IMR-90 (cell line): ENCODE data around the gene TRABD2A. TPM values are rescaled to one million over a fixed set of nuclear protein-coding genes. Genes with fewer than 3 reads are reported as not detected.

ENCODE experiments used
- ATAC-seq: fragments of 200-7000 bp; cut with Tn5 transposase; 2 replicates; pipeline ENCODE4 v1.9.1; 2020; ENCODE audit warnings: low read depth, mild to moderate bottlenecking, moderate library complexity
- BruUV-seq: library from RNA; stranded (reverse); fragments of 400-500 nt; replicated peaks from 2 replicates; lab custom pipeline; 2021; lab: Mats Ljungman, UMichigan
- CTCF ChIA-PET: fragments of 300-600 bp; formaldehyde crosslinking; extraction: SDS; loops from one replicate; lab custom pipeline; 2021; ENCODE audit warnings: antibody characterized with exemption; lab: Yijun Ruan, JAX
- POLR2A ChIA-PET: fragments of 300-600 bp; sonication (Branson Sonifier 250); formaldehyde crosslinking; loops from one replicate; lab custom pipeline; 2022; ENCODE audit warnings: antibody characterized with exemption; ENCODE audit not compliant: unreplicated experiment; lab: Charles Lee
- DNase-seq: peaks from one replicate; pipeline ENCODE4 v3.0.0; 2013
- H2AFZ ChIP-seq: replicated peaks from 2 replicates; pipeline ENCODE3; 2013; ENCODE audit warnings: low read length, mild to moderate bottlenecking; ENCODE audit not compliant: poor library complexity
- H2AK5ac ChIP-seq: 2 replicates; pipeline ENCODE4 v1.6.1; 2013; ENCODE audit warnings: low read depth, low read length, inconsistent platforms
- H2AK9ac ChIP-seq: replicated peaks from 2 replicates; pipeline ENCODE3; 2013; ENCODE audit warnings: mild to moderate bottlenecking, low read depth, low read length, moderate library complexity; ENCODE audit not compliant: poor library complexity
- H2BK120ac ChIP-seq: 2 replicates; pipeline ENCODE4 v1.6.1; 2013; ENCODE audit warnings: low read depth, low read length, inconsistent platforms
- H2BK15ac ChIP-seq: 3 replicates; pipeline ENCODE4 v1.6.1; 2013; ENCODE audit warnings: low read depth, low read length, inconsistent platforms
- H2BK20ac ChIP-seq: 2 replicates; pipeline ENCODE4 v1.6.1; 2013; ENCODE audit warnings: low read depth, mild to moderate bottlenecking, inconsistent platforms, low read length, moderate library complexity
- H2BK5ac ChIP-seq: 2 replicates; pipeline ENCODE4 v1.6.1; 2013; ENCODE audit warnings: mild to moderate bottlenecking, low read depth, low read length, inconsistent platforms; ENCODE audit not compliant: poor library complexity, severe bottlenecking
- H3K14ac ChIP-seq: replicated peaks from 2 replicates; pipeline ENCODE4 v1.6.1; 2013; ENCODE audit warnings: low read depth, low read length, inconsistent platforms
- H3K18ac ChIP-seq: 2 replicates; pipeline ENCODE4 v1.6.1; 2013; ENCODE audit warnings: low read depth, low read length, control low read depth
- H3K23ac ChIP-seq: 2 replicates; pipeline ENCODE4 v1.6.1; 2013; ENCODE audit warnings: low read depth, low read length, inconsistent platforms
- H3K27ac ChIP-seq: 2 replicates; pipeline ENCODE4 v1.5.1; 2013; ENCODE audit warnings: mild to moderate bottlenecking, control low read depth, low read length; ENCODE audit not compliant: insufficient read depth
- H3K27me3 ChIP-seq: 2 replicates; pipeline ENCODE4 v1.6.1; 2013; ENCODE audit warnings: low read length; ENCODE audit not compliant: control insufficient read depth, insufficient read depth
- H3K36me3 ChIP-seq: 2 replicates; pipeline ENCODE4 v1.6.1; 2013; ENCODE audit warnings: low read length, mixed read lengths; ENCODE audit not compliant: control insufficient read depth, insufficient read depth
- H3K4ac ChIP-seq: 2 replicates; pipeline ENCODE4 v1.6.1; 2013; ENCODE audit warnings: low read depth, low read length, inconsistent platforms
- H3K4me1 ChIP-seq: 2 replicates; pipeline ENCODE4 v1.6.1; 2013; ENCODE audit warnings: low read length, mixed read lengths; ENCODE audit not compliant: control insufficient read depth, insufficient read depth
- H3K4me2 ChIP-seq: 2 replicates; pipeline ENCODE4 v1.6.1; 2013; ENCODE audit warnings: low read depth, mild to moderate bottlenecking, control low read depth, low read length, moderate library complexity
- H3K4me3 ChIP-seq: 2 replicates; pipeline ENCODE4 v1.5.1; 2013; ENCODE audit warnings: low read depth, mild to moderate bottlenecking, control low read depth, low read length, moderate library complexity; ENCODE audit not compliant: insufficient read depth
- H3K56ac ChIP-seq: 2 replicates; pipeline ENCODE4 v1.6.1; 2013; ENCODE audit warnings: low read length, inconsistent platforms; ENCODE audit not compliant: insufficient read depth; ENCODE audit errors: extremely low read depth
- H3K79me1 ChIP-seq, 2 experiments: 2 replicates each; pipeline ENCODE4 v1.6.1; 2013; ENCODE audit warnings: low read length in 2 of 2, inconsistent platforms in 1 of 2, low read depth in 1 of 2
- H3K9ac ChIP-seq: 2 replicates; pipeline ENCODE4 v1.6.1; 2013; ENCODE audit warnings: low read depth, low read length, control low read depth
- H3K9me1 ChIP-seq: 2 replicates; pipeline ENCODE4 v1.6.1; 2013; ENCODE audit warnings: low read length, inconsistent platforms; ENCODE audit not compliant: insufficient read depth
- H3K9me3 ChIP-seq: 2 replicates; pipeline ENCODE4 v1.6.1; 2013; ENCODE audit warnings: low read length; ENCODE audit not compliant: control insufficient read depth, insufficient read depth
- H4K20me1 ChIP-seq: 2 replicates; pipeline ENCODE4 v1.6.1; 2013; ENCODE audit warnings: low read length, inconsistent platforms; ENCODE audit not compliant: insufficient read depth
- H4K5ac ChIP-seq: 2 replicates; pipeline ENCODE4 v1.6.1; 2013; ENCODE audit warnings: mild to moderate bottlenecking, low read depth, low read length, control low read depth
- H4K8ac ChIP-seq, 2 experiments: 2 replicates each; pipeline ENCODE4 v1.6.1; 2013; ENCODE audit warnings: low read depth in 2 of 2, low read length in 2 of 2, control low read depth in 1 of 2, inconsistent platforms in 1 of 2
- H4K91ac ChIP-seq: 2 replicates; pipeline ENCODE4 v1.6.1; 2013; ENCODE audit warnings: low read depth, low read length, inconsistent platforms; ENCODE audit not compliant: insufficient read depth
- BHLHE40 ChIP-seq: fragments of 150-350 bp; IDR thresholded peaks from 2 replicates; pipeline ENCODE4 v1.6.1; 2016; ENCODE audit warnings: mild to moderate bottlenecking, low read depth, low read length
- CEBPB ChIP-seq: IDR thresholded peaks from 2 replicates; pipeline ENCODE4 v1.6.1; 2012; ENCODE audit warnings: low read depth, low read length, improper control_type of control experiment
- CHD1 ChIP-seq: IDR thresholded peaks from 2 replicates; pipeline ENCODE4 v1.6.1; 2012; ENCODE audit warnings: low read depth, low read length, improper control_type of control experiment
- ELK1 ChIP-seq: fragments of 150-350 bp; IDR thresholded peaks from 2 replicates; pipeline ENCODE4 v1.6.1; 2016; ENCODE audit warnings: low read depth, mild to moderate bottlenecking, low read length, moderate library complexity, borderline replicate concordance
- FOS ChIP-seq: fragments of 150-350 bp; IDR thresholded peaks from 2 replicates; pipeline ENCODE4 v1.6.1; 2016; ENCODE audit warnings: low read depth, low read length
- MAFK ChIP-seq: IDR thresholded peaks from 2 replicates; pipeline ENCODE4 v1.6.1; 2012; ENCODE audit warnings: low read depth, low read length, improper control_type of control experiment
- MAZ ChIP-seq: IDR thresholded peaks from 2 replicates; pipeline ENCODE4 v1.6.1; 2012; ENCODE audit warnings: low read depth, mild to moderate bottlenecking, low read length, improper control_type of control experiment, moderate library complexity, borderline replicate concordance
- MXI1 ChIP-seq: IDR thresholded peaks from 2 replicates; pipeline ENCODE4 v1.6.1; 2012; ENCODE audit warnings: low read depth, mild to moderate bottlenecking, low read length, moderate library complexity, borderline replicate concordance
- POLR2A ChIP-seq: IDR thresholded peaks from 2 replicates; pipeline ENCODE4 v1.6.1; 2012; ENCODE audit warnings: mild to moderate bottlenecking, low read depth, low read length
- RFX5 ChIP-seq: IDR thresholded peaks from 2 replicates; pipeline ENCODE4 v1.8.0; 2012; ENCODE audit warnings: low read depth, mild to moderate bottlenecking, low read length, moderate library complexity
- USF2 ChIP-seq: fragments of 150-350 bp; IDR thresholded peaks from 2 replicates; pipeline ENCODE4 v1.6.1; 2017; ENCODE audit warnings: mild to moderate bottlenecking, antibody characterized with exemption, low read length, low read depth
- WGBS, 2 experiments: methylation state at CpG; one replicate each; pipeline versions ENCODE4 v1.1.5 to v1.1.7; 2013; ENCODE audit warnings: missing lambda C conversion rate in 2 of 2; ENCODE audit not compliant: insufficient read length in 1 of 2; ENCODE audit errors: extremely low coverage in 2 of 2; 5-methylcytosine and 5-hydroxymethylcytosine counted together
- dilution Hi-C: fragments of 300-500 bp; cut with HindIII; formaldehyde crosslinking; loops from one replicate; pipeline ENCODE4 v1.14.3; 2018; ENCODE audit warnings: low sequenced_read_pairs; ENCODE audit not compliant: unreplicated experiment
- in situ Hi-C: fragments of 300-500 bp; cut with MboI; formaldehyde crosslinking; loops from 3 replicates; pipeline ENCODE4 v1.14.3; 2019; ENCODE audit warnings: low sequenced_read_pairs, inconsistent platforms, mixed read lengths
- intact Hi-C: fragments of 100-400 bp; cut with micrococcal nuclease; formaldehyde crosslinking; loops from 2 replicates; pipeline ENCODE4 v1.10.0; 2022
- polyA plus RNA-seq, 3 experiments: library from polyadenylated mRNA; depleted of rRNA; stranded (reverse); fragments of >200 nt; gene quantifications; 2 replicates each; pipeline ENCODE4 v1.2.3, GENCODE V29; 2012; ENCODE audit warnings: low replicate concordance in 1 of 3
- total RNA-seq: library from RNA; depleted of rRNA; stranded (reverse); fragments of >200 nt; gene quantifications from 2 replicates; pipeline ENCODE4 v1.2.3, GENCODE V29; 2012

The TRABD2A gene
- total and polyA plus RNA-seq, 2 of the 4 experiments (the other 2 are of a cell fraction) = 17.6 to 20.3 TPM

GRCh38 chr2:84874381-84875212 is 6.3 kb downstream of the TRABD2A start:
- H4K8ac ChIP-seq = 0 out of 4 replicates have a peak overlapping the region, but pooled peaks of 1 of the 2 experiments have one; percentile 15
- H4K91ac ChIP-seq = peak overlapping the region; percentile 24; the same call in 1 of the 2 replicates
- intact Hi-C loops = no loop called here
- no peaks in the 10 kb centered on the region for H3K27me3 ChIP-seq
- H3K79me1 ChIP-seq = peaks cover 27 to 50% of the 10 kb centered on the region in 2 experiments; a peak in 3 of 4 replicates
- ChIA-PET POLR2A (no interaction called here), CTCF (no interaction called here)
- peak overlapping the region; percentile 57; the same call in 1 of the 2 replicates for H3K18ac ChIP-seq
- dilution Hi-C loops = no loop called here
- peaks cover 10% of the 10 kb centered on the region for H3K36me3 ChIP-seq
- no peak overlapping the region for H3K4me2 ChIP-seq
- peak; percentile 80 for DNase-seq
- H3K9ac ChIP-seq = no peak overlapping the region
- no peak overlapping the region for H2BK5ac ChIP-seq
- no TSS peak for BruUV-seq
- H2BK120ac ChIP-seq = no peak overlapping the region
- in situ Hi-C loops = loop anchor here (25.0 kb wide), 1 partner anchor 837 kb away; no protein-coding TSS in a partner anchor
- H3K9me1 ChIP-seq = peaks cover 13% of the 10 kb centered on the region; the same call in 1 of the 2 replicates
- TF ChIP-seq CEBPB (peak; percentile 84), POLR2A (no peak), USF2 (no peak), ELK1 (no peak), RFX5 (no peak), BHLHE40 (no peak), MAFK (peak; percentile 44), MAZ (no peak), MXI1 (no peak), FOS (no peak), CHD1 (no peak)
- no peak overlapping the region for H3K4me3 ChIP-seq
- no peak overlapping the region for H2AK9ac ChIP-seq
- no peak overlapping the region; the same call in 1 of the 2 replicates for H2BK20ac ChIP-seq
- no peaks in the 10 kb centered on the region for H3K9me3 ChIP-seq
- no peak overlapping the region for H3K14ac ChIP-seq
- peak; percentile 19; the same call in 1 of the 2 replicates for ATAC-seq
- H4K5ac ChIP-seq = no peak overlapping the region
- H3K4ac ChIP-seq = no peak overlapping the region
- H3K4me1 ChIP-seq = peaks cover 11% of the 10 kb centered on the region
- no peaks in the 10 kb centered on the region for H4K20me1 ChIP-seq
- no peak overlapping the region for H3K56ac ChIP-seq
- H3K23ac ChIP-seq = 0 out of 2 replicates have a peak overlapping the region, but pooled peaks have one; percentile 53
- H2AFZ ChIP-seq = no peak overlapping the region
- H2AK5ac ChIP-seq = peak overlapping the region; percentile 67
- no peak overlapping the region for H2BK15ac ChIP-seq
- no CpG with 5 or more reads among the region's 7 CpGs for WGBS, 2 experiments
- no peak overlapping the region for H3K27ac ChIP-seq
